Mesothelial cell of epicardium (in vitro differentiated cells): Measurements from ENCODE around the gene KLHL2. TPM values are rescaled to one million over a fixed set of nuclear protein-coding genes. Genes with fewer than 3 reads are reported as not detected.
"Not testable (repeated sequence)": the region's sequence is repeated elsewhere in the genome, so short reads cannot be mapped to it uniquely, and the experiment has no call there.

Source experiments
- DNase-seq, 2 experiments: peaks; one replicate each; pipeline ENCODE4 v3.0.0; 2021; ENCODE audit warnings: low spot score in 2 of 2; ENCODE audit not compliant: unreplicated experiment in 2 of 2
- H3K27ac Mint-ChIP-seq: 2 replicates; pipeline ENCODE4 v1.8.0; 2021; ENCODE audit warnings: mixed read lengths
- H3K27me3 Mint-ChIP-seq: 2 replicates; pipeline ENCODE4 v1.8.0; 2021; ENCODE audit warnings: low read depth, mixed read lengths
- H3K36me3 Mint-ChIP-seq: 2 replicates; pipeline ENCODE4 v1.8.0; 2021; ENCODE audit warnings: mixed read lengths
- H3K4me1 Mint-ChIP-seq: 2 replicates; pipeline ENCODE4 v1.8.0; 2021; ENCODE audit warnings: mixed read lengths
- H3K4me3 Mint-ChIP-seq: 2 replicates; pipeline ENCODE4 v1.8.0; 2021; ENCODE audit warnings: mild to moderate bottlenecking, moderate library complexity, mixed read lengths
- H3K9me3 Mint-ChIP-seq: 2 replicates; pipeline ENCODE4 v1.8.0; 2021; ENCODE audit warnings: mixed read lengths
- total RNA-seq: library from RNA; stranded (reverse); gene quantifications from 3 replicates; pipeline ENCODE4 v1.2.1, GENCODE V29; 2021
- TF ChIP-seq, protein P1 (sequence below): fragments of 200-600 bp; sonication (generic); IDR thresholded peaks from one replicate; pipeline ENCODE4 v1.5.0; 2021; ENCODE audit warnings: antibody characterized with exemption; ENCODE audit not compliant: unreplicated experiment

Gene KLHL2
- total RNA-seq, 1 donor from 2014 or later = 9.9 TPM

DNA sequence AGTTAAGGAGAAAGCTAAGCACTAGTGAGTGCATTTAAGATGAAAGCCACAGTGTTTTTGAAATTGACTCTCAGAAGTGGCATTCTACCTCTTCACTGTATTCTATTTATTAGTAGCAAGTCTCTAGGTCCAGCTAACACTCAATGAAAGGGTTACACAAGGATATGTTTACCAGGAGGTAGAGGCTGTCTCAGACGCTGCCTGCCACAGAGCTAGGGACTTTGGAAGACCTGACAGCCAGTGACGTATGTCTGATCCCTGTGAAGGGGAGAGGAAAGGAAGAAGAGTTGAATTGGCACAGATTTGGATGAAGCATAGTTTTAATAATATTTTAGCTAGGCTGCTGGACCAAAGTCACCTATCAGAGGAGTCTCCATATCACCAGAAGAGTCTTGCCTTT is 36.5 kb upstream of the KLHL2 start:
- peaks cover 15% of the 10 kb centered on the region for H3K9me3 Mint-ChIP-seq
- no peaks in the 10 kb centered on the region for H3K4me1 Mint-ChIP-seq
- TF ChIP-seq, protein P1, sequence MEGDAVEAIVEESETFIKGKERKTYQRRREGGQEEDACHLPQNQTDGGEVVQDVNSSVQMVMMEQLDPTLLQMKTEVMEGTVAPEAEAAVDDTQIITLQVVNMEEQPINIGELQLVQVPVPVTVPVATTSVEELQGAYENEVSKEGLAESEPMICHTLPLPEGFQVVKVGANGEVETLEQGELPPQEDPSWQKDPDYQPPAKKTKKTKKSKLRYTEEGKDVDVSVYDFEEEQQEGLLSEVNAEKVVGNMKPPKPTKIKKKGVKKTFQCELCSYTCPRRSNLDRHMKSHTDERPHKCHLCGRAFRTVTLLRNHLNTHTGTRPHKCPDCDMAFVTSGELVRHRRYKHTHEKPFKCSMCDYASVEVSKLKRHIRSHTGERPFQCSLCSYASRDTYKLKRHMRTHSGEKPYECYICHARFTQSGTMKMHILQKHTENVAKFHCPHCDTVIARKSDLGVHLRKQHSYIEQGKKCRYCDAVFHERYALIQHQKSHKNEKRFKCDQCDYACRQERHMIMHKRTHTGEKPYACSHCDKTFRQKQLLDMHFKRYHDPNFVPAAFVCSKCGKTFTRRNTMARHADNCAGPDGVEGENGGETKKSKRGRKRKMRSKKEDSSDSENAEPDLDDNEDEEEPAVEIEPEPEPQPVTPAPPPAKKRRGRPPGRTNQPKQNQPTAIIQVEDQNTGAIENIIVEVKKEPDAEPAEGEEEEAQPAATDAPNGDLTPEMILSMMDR = no peak
- H3K27me3 Mint-ChIP-seq = no peaks in the 10 kb centered on the region
- H3K27ac Mint-ChIP-seq = no peak overlapping the region
- no peaks in the 10 kb centered on the region for H3K36me3 Mint-ChIP-seq
- DNase-seq = no peak
- H3K4me3 Mint-ChIP-seq = no peak overlapping the region

DNA sequence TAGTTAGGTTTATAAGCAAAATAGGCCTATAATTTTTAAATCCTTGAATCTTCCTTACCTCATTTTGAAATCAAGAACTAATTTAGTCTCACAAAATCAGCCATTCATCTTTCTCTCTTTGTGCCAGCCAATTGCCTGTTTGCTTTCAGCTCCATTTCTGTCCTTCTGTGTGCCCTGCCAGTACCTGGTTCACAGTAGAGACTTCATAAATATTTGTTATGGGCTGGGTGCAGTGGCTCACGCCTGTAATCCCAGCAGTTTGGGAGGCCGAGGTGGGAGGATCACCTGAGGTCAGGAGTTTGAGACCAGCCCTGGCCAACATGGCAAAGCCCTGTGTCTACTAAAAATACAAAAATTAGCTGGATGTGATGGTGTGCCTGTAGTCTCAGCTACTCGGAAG is 31.9 kb upstream of the KLHL2 start:
- H3K27ac Mint-ChIP-seq, H3K4me3 Mint-ChIP-seq, H3K9me3 Mint-ChIP-seq, DNase-seq, H3K36me3 Mint-ChIP-seq, H3K27me3 Mint-ChIP-seq, H3K4me1 Mint-ChIP-seq: not testable (repeated sequence)

DNA sequence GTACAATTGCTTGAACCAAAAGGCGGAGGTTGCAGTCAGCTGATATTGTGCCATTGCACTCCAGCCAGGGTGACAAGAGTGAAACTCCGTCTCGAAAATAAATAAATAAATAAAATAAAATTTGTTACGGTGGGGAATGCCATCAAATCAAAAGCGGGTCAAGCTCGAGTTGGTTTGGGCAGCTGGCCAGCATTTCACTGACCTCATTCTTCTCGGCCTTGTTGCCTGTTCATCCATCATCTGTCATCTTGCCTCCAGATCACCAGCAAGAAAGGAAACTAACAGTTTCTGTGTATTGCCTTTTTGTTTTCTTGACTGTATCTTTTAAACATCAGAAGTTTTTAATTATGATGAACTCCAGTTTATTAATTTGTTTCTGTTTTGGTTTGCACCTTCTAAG is 31.5 kb upstream of the KLHL2 start:
- Mint-ChIP-seq H3K9me3 (peaks cover 9% of the 10 kb centered on the region), H3K36me3 (no peaks in the 10 kb centered on the region), H3K27me3 (no peaks in the 10 kb centered on the region), H3K27ac (no peak overlapping the region), H3K4me1 (no peaks in the 10 kb centered on the region), H3K4me3 (no peak overlapping the region)
- no peak for DNase-seq
- TF ChIP-seq, protein P1 = no peak

DNA sequence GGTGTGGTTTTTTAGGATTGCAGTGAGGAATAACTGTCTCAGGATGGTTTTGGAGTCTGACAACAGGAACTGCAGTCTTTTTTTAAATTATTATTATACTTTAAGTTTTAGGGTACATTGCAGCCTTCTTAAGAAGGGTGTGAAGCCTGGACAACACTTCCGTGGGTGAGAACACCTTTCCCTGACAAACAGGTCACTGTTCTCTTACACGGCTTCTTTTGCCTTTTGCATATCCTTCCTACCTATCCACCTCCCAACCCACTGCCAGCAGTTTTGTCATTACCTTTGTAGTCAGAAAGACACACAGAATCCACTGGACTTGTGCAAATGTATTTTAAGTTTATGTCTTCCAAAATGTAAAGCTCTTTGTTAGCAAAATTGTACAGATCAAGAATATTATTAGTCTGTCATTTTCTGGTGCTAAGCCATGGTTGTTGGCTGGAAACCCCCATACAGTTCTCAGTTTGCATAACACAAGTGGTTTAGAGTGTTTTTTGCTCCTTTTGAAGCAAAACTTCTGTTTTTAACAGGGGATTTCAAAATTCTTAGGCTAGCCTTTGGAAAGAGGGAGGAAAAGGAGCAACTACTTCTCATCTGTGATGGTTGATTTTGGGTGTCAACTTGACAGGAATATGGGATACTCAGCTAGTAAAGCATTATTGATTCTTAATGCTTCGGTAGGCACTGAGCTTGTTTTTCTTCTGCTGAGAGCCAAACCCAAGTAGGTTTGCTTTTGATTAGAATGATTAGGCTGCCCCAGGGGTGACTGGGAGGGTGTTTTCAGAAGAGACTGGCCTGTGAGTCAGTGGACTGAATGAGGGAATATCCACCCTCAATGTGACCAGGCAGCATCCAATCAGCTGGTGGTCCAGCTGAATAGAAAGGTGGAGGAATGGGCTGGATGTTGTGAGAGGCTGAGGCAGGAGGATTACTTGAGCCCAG is 29.4 kb upstream of the KLHL2 start:
- TF ChIP-seq, protein P1 = no peak
- Mint-ChIP-seq H3K4me1 (no peaks in the 10 kb centered on the region), H3K27me3 (no peaks in the 10 kb centered on the region), H3K9me3 (peaks cover 9% of the 10 kb centered on the region), H3K4me3 (no peak overlapping the region), H3K36me3 (no peaks in the 10 kb centered on the region), H3K27ac (no peak overlapping the region)
- no peak for DNase-seq

DNA sequence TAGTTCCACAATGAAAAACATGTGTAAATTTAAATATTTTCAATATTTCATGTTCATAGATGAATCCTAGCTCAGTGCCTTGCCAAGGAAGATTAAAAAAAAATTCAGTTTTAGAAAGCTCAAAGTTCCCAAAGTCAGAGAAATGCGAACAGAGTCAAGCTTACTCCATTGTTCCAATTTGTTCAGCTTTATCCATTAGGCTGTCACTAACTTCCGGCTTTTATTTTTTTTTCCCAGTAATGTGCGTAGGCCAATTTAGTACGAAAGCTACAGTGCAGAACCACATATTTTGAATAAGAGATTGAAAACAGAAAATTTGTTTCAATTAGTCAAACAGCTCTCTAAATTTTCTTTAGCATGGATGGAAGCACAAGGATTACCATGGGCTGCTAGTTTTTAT is 23.1 kb upstream of the KLHL2 start:
- Mint-ChIP-seq H3K4me3 (no peak overlapping the region), H3K36me3 (no peaks in the 10 kb centered on the region), H3K4me1 (no peaks in the 10 kb centered on the region), H3K27me3 (no peaks in the 10 kb centered on the region), H3K27ac (no peak overlapping the region), H3K9me3 (peaks cover 7% of the 10 kb centered on the region)
- TF ChIP-seq, protein P1 = no peak
- no peak for DNase-seq

DNA sequence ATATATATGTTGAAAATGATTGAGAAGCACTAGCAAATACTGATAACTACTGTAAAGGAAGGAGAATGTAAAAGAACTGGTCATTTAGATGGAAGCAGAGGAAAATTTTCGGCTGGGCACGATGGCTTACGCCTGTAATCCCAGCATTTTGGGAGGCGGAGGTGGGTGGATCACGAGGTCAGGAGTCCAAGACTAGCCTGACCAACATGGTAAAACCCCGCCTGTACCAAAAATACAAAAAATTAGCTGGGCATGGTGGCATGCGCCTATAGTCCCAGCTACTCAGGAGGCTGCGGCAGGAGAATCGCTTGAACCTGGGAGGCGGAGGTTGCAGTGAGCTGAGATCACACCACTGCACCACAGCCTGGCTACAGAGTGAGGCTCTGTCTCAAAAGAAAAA is 22.4 kb upstream of the KLHL2 start:
- not testable (repeated sequence) for DNase-seq, H3K4me3 Mint-ChIP-seq, H3K4me1 Mint-ChIP-seq, H3K36me3 Mint-ChIP-seq, H3K27ac Mint-ChIP-seq, H3K27me3 Mint-ChIP-seq, H3K9me3 Mint-ChIP-seq

DNA sequence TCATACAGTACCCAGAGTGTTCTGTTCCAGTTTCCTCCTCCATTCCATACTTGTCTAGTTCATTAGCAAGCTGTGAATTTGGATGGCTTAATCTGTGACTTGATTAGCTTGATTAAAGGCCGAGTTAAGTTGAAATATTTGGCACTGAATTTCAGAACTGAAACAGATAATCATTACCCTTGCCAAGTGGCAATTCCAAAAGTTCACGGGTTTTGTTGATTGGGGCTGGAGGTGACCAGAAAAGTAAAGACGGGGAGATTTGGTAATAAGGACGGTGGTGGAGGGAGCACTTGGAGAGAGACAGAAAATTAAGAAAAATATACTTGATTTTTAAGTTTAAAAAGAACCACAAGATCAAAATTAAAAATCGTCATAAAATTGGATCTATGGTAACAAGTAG is 21.9 kb upstream of the KLHL2 start:
- no peak overlapping the region for H3K27ac Mint-ChIP-seq
- H3K9me3 Mint-ChIP-seq = peaks cover 7% of the 10 kb centered on the region
- no peak overlapping the region for H3K4me3 Mint-ChIP-seq
- DNase-seq = no peak
- no peaks in the 10 kb centered on the region for H3K36me3 Mint-ChIP-seq
- no peaks in the 10 kb centered on the region for H3K4me1 Mint-ChIP-seq
- TF ChIP-seq, protein P1 = no peak
- H3K27me3 Mint-ChIP-seq = no peaks in the 10 kb centered on the region
